Loucy (cell line): ENCODE data around the gene C19orf18.

ENCODE experiments used
- CTCF ChIP-seq: fragments of 200-600 bp; sonication (generic); conservative IDR thresholded peaks from 2 replicates; pipeline ENCODE4 v1.5.1; 2014; ENCODE audit warnings: mild to moderate bottlenecking, antibody characterized with exemption, low read length
- EZH2phosphoT487 ChIP-seq: fragments of 200-600 bp; IDR thresholded peaks from 2 replicates; pipeline ENCODE4 v1.6.1; 2018; ENCODE audit warnings: antibody characterized with exemption, mild to moderate bottlenecking, moderate library complexity, borderline replicate concordance

- no peak for TF ChIP-seq CTCF
- TF ChIP-seq EZH2phosphoT487 = no peak
Observed at GRCh38 chr19:57978586-57979289, 4.4 kb upstream of the C19orf18 start.
